GM23338 (cell line): Measurements from ENCODE around the gene CEACAM16. TPM values are rescaled to one million over a fixed set of nuclear protein-coding genes. Genes with fewer than 3 reads are reported as not detected.

Experiments
- ATAC-seq: fragments of 200-7000 bp; cut with Tn5 transposase; 3 replicates; pipeline ENCODE4 v1.9.1; 2020
- DNase-seq: peaks from one replicate; pipeline ENCODE4 v3.0.0-alpha.2; 2015; ENCODE audit warnings: low spot score
- H2AFZ ChIP-seq: fragments of 200-600 bp; sonication (generic); 2 replicates; pipeline ENCODE4 v1.8.0; 2016; ENCODE audit warnings: antibody characterized with exemption, mild to moderate bottlenecking, moderate library complexity
- H3F3A ChIP-seq: fragments of 200-600 bp; sonication (generic); replicated peaks from 2 replicates; pipeline ENCODE4 v1.8.0; 2017; ENCODE audit warnings: antibody characterized with exemption, mixed run types, low read depth
- H3K27ac ChIP-seq: fragments of 200-600 bp; sonication (generic); 2 replicates; pipeline ENCODE4 v1.6.1; 2016; ENCODE audit warnings: low read depth
- H3K27me3 ChIP-seq: fragments of 200-600 bp; sonication (generic); 2 replicates; pipeline ENCODE4 v1.8.0; 2016; ENCODE audit warnings: mild to moderate bottlenecking, mixed run types, moderate library complexity; ENCODE audit not compliant: insufficient read depth
- H3K36me3 ChIP-seq: fragments of 200-600 bp; sonication (generic); 2 replicates; pipeline ENCODE4 v1.8.0; 2016; ENCODE audit warnings: mild to moderate bottlenecking; ENCODE audit not compliant: insufficient read depth
- H3K4me1 ChIP-seq: fragments of 200-600 bp; sonication (generic); 2 replicates; pipeline ENCODE4 v1.8.0; 2016; ENCODE audit warnings: mild to moderate bottlenecking, moderate library complexity; ENCODE audit not compliant: insufficient read depth
- H3K4me2 ChIP-seq: fragments of 200-600 bp; sonication (generic); 2 replicates; pipeline ENCODE4 v1.7.1; 2017; ENCODE audit warnings: mixed run types
- H3K4me3 ChIP-seq: fragments of 200-600 bp; sonication (generic); 2 replicates; pipeline ENCODE4 v1.6.1; 2016; ENCODE audit warnings: mixed run types
- H3K79me2 ChIP-seq: fragments of 200-600 bp; sonication (generic); replicated peaks from 2 replicates; pipeline ENCODE4 v1.8.0; 2017; ENCODE audit warnings: mild to moderate bottlenecking; ENCODE audit not compliant: insufficient read depth
- H3K9me2 ChIP-seq: fragments of 200-600 bp; sonication (generic); 2 replicates; pipeline ENCODE4 v1.8.0; 2017; ENCODE audit not compliant: insufficient read depth
- H4K20me1 ChIP-seq: fragments of 200-600 bp; sonication (generic); replicated peaks from 2 replicates; pipeline ENCODE4 v1.8.0; 2017; ENCODE audit warnings: mild to moderate bottlenecking; ENCODE audit not compliant: insufficient read depth
- H3K27ac Mint-ChIP-seq: 2 replicates; pipeline ENCODE4 v1.8.0; 2020; ENCODE audit warnings: inconsistent platforms, mild to moderate bottlenecking, moderate library complexity, mixed read lengths
- H3K27me3 Mint-ChIP-seq: 3 replicates; pipeline ENCODE4 v1.8.0; 2022; ENCODE audit warnings: low read depth, mild to moderate bottlenecking, moderate library complexity, mixed read lengths, inconsistent platforms; ENCODE audit not compliant: insufficient read depth, poor library complexity
- H3K36me3 Mint-ChIP-seq: 3 replicates; pipeline ENCODE4 v1.8.0; 2021; ENCODE audit warnings: low read depth, mild to moderate bottlenecking, inconsistent platforms, moderate library complexity, mixed read lengths
- H3K4me1 Mint-ChIP-seq: 3 replicates; pipeline ENCODE4 v1.8.0; 2020; ENCODE audit warnings: mild to moderate bottlenecking, inconsistent platforms, mixed read lengths
- H3K4me3 Mint-ChIP-seq: 3 replicates; pipeline ENCODE4 v1.8.0; 2021; ENCODE audit warnings: moderate library complexity, mild to moderate bottlenecking, inconsistent platforms, mixed read lengths
- H3K9me3 Mint-ChIP-seq: 3 replicates; pipeline ENCODE4 v1.8.0; 2020; ENCODE audit warnings: moderate library complexity, mild to moderate bottlenecking, inconsistent platforms, mixed read lengths
- CREB1 ChIP-seq: fragments of 250-450 bp; sonication (Bioruptor Pico); IDR thresholded peaks from 2 replicates; pipeline ENCODE4 v1.5.0; 2020; ENCODE audit warnings: low read depth, mild to moderate bottlenecking, moderate library complexity
- CTCF ChIP-seq, 2 experiments: fragments of 200-600 bp in 1 of 2; sonication (generic) in 1 of 2; conservative IDR thresholded peaks; 2 replicates each; pipeline versions ENCODE4 v1.5.1 to v1.6.1; 2016 to 2017; ENCODE audit warnings: antibody characterized with exemption in 2 of 2, low read depth in 2 of 2, mild to moderate bottlenecking in 2 of 2, moderate library complexity in 1 of 2
- EZH2 ChIP-seq: fragments of 200-600 bp; sonication (generic); IDR thresholded peaks from one replicate; pipeline ENCODE4 v1.8.0; 2017; ENCODE audit warnings: antibody characterized with exemption, mild to moderate bottlenecking, low read depth; ENCODE audit not compliant: unreplicated experiment
- EZH2phosphoT487 ChIP-seq: fragments of 200-600 bp; sonication (generic); IDR thresholded peaks from one replicate; pipeline ENCODE4 v1.8.1; 2018; ENCODE audit warnings: antibody characterized with exemption; ENCODE audit not compliant: unreplicated experiment
- JUNB ChIP-seq: IDR thresholded peaks from one replicate; pipeline ENCODE4 v1.6.1; 2016; ENCODE audit warnings: antibody characterized with exemption; ENCODE audit not compliant: unreplicated experiment
- NANOG ChIP-seq: IDR thresholded peaks from 2 replicates; pipeline ENCODE4 v1.6.1; 2016; ENCODE audit warnings: antibody characterized with exemption, borderline replicate concordance
- POLR2AphosphoS5 ChIP-seq: IDR thresholded peaks from 2 replicates; pipeline ENCODE4 v1.6.1; 2016; ENCODE audit warnings: antibody characterized with exemption, low read depth
- STAT1 ChIP-seq: IDR thresholded peaks from one replicate; pipeline ENCODE4 v1.6.1; 2016; ENCODE audit warnings: antibody characterized with exemption; ENCODE audit not compliant: unreplicated experiment
- ZNF114 ChIP-seq: fragments of 250-450 bp; sonication (Bioruptor Pico); IDR thresholded peaks from 2 replicates; pipeline ENCODE4 v1.5.0; 2020; ENCODE audit warnings: mild to moderate bottlenecking, moderate library complexity
- ZNF331 ChIP-seq: fragments of 250-450 bp; sonication (Bioruptor Pico); IDR thresholded peaks from 2 replicates; pipeline ENCODE4 v1.5.0; 2020; ENCODE audit warnings: low read depth, mild to moderate bottlenecking, moderate library complexity
- polyA plus RNA-seq: library from polyadenylated mRNA; unstranded; fragments of >200 nt; fragmentation: Nextera tagmentation; extraction: Ambion mirVana; gene quantifications from 2 replicates; pipeline ENCODE4 v1.2.1, GENCODE V29; 2016
- total RNA-seq: library from RNA; depleted of rRNA; stranded (reverse); fragments of >200 nt; shearing (Covaris generic); gene quantifications from 2 replicates; pipeline ENCODE4 v1.2.3, GENCODE V29; 2014
- TF ChIP-seq, protein P1 (sequence below): fragments of 250-450 bp; sonication (Bioruptor Pico); IDR thresholded peaks from 2 replicates; pipeline ENCODE4 v1.5.0; 2020; ENCODE audit warnings: mild to moderate bottlenecking, moderate library complexity
- TF ChIP-seq, protein P2 (sequence below): IDR thresholded peaks from one replicate; pipeline ENCODE4 v1.6.1; 2018; ENCODE audit warnings: antibody characterized with exemption; ENCODE audit not compliant: unreplicated experiment
- TF ChIP-seq, protein P3 (sequence below): IDR thresholded peaks from 2 replicates; pipeline ENCODE4 v1.6.1; 2016; ENCODE audit warnings: antibody characterized with exemption

CEACAM16 gene
- total and polyA plus RNA-seq, 2 experiments from 2014 or later = not detected

DNA sequence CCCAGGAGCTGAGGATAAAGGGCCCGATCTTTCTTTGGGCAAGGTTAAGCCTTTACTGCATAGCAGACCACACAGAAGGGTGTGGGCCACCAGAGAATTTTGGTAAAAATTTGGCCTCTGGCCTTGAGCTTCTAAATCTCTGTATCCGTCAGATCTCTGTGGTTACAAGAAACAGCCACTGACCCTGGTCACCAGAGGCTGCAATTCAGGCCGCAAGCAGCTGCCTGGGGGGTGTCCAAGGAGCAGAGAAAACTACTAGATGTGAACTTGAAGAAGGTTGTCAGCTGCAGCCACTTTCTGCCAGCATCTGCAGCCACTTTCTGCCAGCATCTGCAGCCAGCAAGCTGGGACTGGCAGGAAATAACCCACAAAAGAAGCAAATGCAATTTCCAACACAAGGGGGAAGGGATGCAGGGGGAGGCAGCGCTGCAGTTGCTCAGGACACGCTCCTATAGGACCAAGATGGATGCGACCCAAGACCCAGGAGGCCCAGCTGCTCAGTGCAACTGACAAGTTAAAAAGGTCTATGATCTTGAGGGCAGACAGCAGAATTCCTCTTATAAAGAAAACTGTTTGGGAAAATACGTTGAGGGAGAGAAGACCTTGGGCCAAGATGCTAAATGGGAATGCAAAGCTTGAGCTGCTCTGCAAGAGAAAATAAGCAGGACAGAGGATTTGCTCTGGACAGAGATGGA is 36.1 kb upstream of the CEACAM16 start:
- Histone ChIP-seq H2AFZ (no peak overlapping the region), H3K4me2 (no peak overlapping the region), H3K4me1 (0 out of 2 replicates have a peak, but pooled peaks cover 6% of the 10 kb centered on the region), H4K20me1 (0 out of 2 replicates have a peak, but pooled peaks cover 3% of the 10 kb centered on the region), H3K9me2 (no peaks in the 10 kb centered on the region), H3K79me2 (no peaks in the 10 kb centered on the region), H3K27ac (no peak overlapping the region), H3K36me3 (peaks cover 9% of the 10 kb centered on the region), H3K4me3 (no peak overlapping the region), H3K27me3 (no peaks in the 10 kb centered on the region), H3F3A (0 out of 2 replicates have a peak, but pooled peaks cover 4% of the 10 kb centered on the region)
- no peak overlapping the region for H3K4me3 Mint-ChIP-seq
- peaks cover 7% of the 10 kb centered on the region for H3K27me3 Mint-ChIP-seq
- DNase-seq (no peak), ATAC-seq (no peak)
- no peaks in the 10 kb centered on the region for H3K4me1 Mint-ChIP-seq
- no peaks in the 10 kb centered on the region; the same call in none of the 3 replicates for H3K9me3 Mint-ChIP-seq
- H3K36me3 Mint-ChIP-seq = peaks cover 29% of the 10 kb centered on the region
- TF ChIP-seq ZNF114 = no peak
- no peak for TF ChIP-seq ZNF331 (CRISPR knock-in tag)
- TF ChIP-seq, protein P1, sequence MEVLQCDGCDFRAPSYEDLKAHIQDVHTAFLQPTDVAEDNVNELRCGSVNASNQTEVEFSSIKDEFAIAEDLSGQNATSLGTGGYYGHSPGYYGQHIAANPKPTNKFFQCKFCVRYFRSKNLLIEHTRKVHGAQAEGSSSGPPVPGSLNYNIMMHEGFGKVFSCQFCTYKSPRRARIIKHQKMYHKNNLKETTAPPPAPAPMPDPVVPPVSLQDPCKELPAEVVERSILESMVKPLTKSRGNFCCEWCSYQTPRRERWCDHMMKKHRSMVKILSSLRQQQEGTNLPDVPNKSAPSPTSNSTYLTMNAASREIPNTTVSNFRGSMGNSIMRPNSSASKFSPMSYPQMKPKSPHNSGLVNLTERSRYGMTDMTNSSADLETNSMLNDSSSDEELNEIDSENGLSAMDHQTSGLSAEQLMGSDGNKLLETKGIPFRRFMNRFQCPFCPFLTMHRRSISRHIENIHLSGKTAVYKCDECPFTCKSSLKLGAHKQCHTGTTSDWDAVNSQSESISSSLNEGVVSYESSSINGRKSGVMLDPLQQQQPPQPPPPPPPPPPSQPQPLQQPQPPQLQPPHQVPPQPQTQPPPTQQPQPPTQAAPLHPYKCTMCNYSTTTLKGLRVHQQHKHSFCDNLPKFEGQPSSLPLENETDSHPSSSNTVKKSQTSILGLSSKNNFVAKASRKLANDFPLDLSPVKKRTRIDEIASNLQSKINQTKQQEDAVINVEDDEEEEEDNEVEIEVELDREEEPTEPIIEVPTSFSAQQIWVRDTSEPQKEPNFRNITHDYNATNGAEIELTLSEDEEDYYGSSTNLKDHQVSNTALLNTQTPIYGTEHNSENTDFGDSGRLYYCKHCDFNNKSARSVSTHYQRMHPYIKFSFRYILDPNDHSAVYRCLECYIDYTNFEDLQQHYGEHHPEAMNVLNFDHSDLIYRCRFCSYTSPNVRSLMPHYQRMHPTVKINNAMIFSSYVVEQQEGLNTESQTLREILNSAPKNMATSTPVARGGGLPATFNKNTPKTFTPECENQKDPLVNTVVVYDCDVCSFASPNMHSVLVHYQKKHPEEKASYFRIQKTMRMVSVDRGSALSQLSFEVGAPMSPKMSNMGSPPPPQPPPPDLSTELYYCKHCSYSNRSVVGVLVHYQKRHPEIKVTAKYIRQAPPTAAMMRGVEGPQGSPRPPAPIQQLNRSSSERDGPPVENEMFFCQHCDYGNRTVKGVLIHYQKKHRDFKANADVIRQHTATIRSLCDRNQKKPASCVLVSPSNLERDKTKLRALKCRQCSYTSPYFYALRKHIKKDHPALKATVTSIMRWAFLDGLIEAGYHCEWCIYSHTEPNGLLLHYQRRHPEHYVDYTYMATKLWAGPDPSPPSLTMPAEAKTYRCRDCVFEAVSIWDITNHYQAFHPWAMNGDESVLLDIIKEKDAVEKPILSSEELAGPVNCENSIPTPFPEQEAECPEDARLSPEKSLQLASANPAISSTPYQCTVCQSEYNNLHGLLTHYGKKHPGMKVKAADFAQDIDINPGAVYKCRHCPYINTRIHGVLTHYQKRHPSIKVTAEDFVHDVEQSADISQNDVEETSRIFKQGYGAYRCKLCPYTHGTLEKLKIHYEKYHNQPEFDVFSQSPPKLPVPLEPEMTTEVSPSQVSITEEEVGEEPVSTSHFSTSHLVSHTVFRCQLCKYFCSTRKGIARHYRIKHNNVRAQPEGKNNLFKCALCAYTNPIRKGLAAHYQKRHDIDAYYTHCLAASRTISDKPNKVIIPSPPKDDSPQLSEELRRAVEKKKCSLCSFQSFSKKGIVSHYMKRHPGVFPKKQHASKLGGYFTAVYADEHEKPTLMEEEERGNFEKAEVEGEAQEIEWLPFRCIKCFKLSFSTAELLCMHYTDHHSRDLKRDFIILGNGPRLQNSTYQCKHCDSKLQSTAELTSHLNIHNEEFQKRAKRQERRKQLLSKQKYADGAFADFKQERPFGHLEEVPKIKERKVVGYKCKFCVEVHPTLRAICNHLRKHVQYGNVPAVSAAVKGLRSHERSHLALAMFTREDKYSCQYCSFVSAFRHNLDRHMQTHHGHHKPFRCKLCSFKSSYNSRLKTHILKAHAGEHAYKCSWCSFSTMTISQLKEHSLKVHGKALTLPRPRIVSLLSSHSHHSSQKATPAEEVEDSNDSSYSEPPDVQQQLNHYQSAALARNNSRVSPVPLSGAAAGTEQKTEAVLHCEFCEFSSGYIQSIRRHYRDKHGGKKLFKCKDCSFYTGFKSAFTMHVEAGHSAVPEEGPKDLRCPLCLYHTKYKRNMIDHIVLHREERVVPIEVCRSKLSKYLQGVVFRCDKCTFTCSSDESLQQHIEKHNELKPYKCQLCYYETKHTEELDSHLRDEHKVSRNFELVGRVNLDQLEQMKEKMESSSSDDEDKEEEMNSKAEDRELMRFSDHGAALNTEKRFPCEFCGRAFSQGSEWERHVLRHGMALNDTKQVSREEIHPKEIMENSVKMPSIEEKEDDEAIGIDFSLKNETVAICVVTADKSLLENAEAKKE = no peak
- no peak for TF ChIP-seq STAT1
- TF ChIP-seq POLR2AphosphoS5 = no peak
- no peak for TF ChIP-seq EZH2
- TF ChIP-seq, protein P2, sequence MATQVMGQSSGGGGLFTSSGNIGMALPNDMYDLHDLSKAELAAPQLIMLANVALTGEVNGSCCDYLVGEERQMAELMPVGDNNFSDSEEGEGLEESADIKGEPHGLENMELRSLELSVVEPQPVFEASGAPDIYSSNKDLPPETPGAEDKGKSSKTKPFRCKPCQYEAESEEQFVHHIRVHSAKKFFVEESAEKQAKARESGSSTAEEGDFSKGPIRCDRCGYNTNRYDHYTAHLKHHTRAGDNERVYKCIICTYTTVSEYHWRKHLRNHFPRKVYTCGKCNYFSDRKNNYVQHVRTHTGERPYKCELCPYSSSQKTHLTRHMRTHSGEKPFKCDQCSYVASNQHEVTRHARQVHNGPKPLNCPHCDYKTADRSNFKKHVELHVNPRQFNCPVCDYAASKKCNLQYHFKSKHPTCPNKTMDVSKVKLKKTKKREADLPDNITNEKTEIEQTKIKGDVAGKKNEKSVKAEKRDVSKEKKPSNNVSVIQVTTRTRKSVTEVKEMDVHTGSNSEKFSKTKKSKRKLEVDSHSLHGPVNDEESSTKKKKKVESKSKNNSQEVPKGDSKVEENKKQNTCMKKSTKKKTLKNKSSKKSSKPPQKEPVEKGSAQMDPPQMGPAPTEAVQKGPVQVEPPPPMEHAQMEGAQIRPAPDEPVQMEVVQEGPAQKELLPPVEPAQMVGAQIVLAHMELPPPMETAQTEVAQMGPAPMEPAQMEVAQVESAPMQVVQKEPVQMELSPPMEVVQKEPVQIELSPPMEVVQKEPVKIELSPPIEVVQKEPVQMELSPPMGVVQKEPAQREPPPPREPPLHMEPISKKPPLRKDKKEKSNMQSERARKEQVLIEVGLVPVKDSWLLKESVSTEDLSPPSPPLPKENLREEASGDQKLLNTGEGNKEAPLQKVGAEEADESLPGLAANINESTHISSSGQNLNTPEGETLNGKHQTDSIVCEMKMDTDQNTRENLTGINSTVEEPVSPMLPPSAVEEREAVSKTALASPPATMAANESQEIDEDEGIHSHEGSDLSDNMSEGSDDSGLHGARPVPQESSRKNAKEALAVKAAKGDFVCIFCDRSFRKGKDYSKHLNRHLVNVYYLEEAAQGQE = no peak
- no peak for TF ChIP-seq CREB1 (CRISPR knock-in tag)
- no peak for TF ChIP-seq EZH2phosphoT487
- TF ChIP-seq, protein P3, sequence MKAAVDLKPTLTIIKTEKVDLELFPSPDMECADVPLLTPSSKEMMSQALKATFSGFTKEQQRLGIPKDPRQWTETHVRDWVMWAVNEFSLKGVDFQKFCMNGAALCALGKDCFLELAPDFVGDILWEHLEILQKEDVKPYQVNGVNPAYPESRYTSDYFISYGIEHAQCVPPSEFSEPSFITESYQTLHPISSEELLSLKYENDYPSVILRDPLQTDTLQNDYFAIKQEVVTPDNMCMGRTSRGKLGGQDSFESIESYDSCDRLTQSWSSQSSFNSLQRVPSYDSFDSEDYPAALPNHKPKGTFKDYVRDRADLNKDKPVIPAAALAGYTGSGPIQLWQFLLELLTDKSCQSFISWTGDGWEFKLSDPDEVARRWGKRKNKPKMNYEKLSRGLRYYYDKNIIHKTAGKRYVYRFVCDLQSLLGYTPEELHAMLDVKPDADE = no peak
- no peak for TF ChIP-seq CTCF (conservative IDR thresholded peaks at IDR 0.05; ENCODE audit: low read depth in 2 of 2)
- TF ChIP-seq JUNB = no peak
- TF ChIP-seq NANOG = no peak
- H3K27ac Mint-ChIP-seq = no peak overlapping the region
